HL-60 (cell line): ENCODE measurements around the gene DPAGT1.

Experiments used
- DNase-seq, 2 experiments: peaks; one replicate each; pipeline ENCODE4 v3.0.0-alpha.2; 2010 to 2020; ENCODE audit warnings: low read depth in 1 of 2, low spot score in 1 of 2
- H3K27ac ChIP-seq: fragments of 250-450 bp; sonication (Bioruptor Pico); replicated peaks from 2 replicates; pipeline ENCODE4 v1.5.1; 2020; ENCODE audit warnings: mild to moderate bottlenecking, moderate library complexity
- H3K27me3 ChIP-seq: fragments of 250-450 bp; sonication (Bioruptor Pico); 2 replicates; pipeline ENCODE4 v1.5.1; 2021; ENCODE audit warnings: mild to moderate bottlenecking, moderate library complexity; ENCODE audit not compliant: insufficient read depth, poor library complexity, severe bottlenecking
- H3K4me3 ChIP-seq: replicated peaks from 2 replicates; pipeline ENCODE4 v1.5.1; 2011; ENCODE audit warnings: mild to moderate bottlenecking, control low read depth, low read length; ENCODE audit not compliant: insufficient read depth
- GABPA ChIP-seq: IDR thresholded peaks from 2 replicates; pipeline ENCODE4 v1.6.1; 2012; ENCODE audit warnings: low read depth
- POLR2AphosphoS5 ChIP-seq: IDR thresholded peaks from 2 replicates; pipeline ENCODE4 v1.6.1; 2012; ENCODE audit warnings: low read depth
- SPI1 ChIP-seq: IDR thresholded peaks from 2 replicates; pipeline ENCODE4 v1.6.1; 2012; ENCODE audit warnings: low read depth, mild to moderate bottlenecking, borderline replicate concordance
- TF ChIP-seq, protein P1 (sequence below): IDR thresholded peaks from one replicate; pipeline ENCODE4 v1.5.1; 2011; ENCODE audit warnings: low read length, control low read depth, inconsistent platforms; ENCODE audit not compliant: insufficient read depth
- TF ChIP-seq, protein P2 (sequence below): IDR thresholded peaks from 2 replicates; pipeline ENCODE4 v1.6.1; 2012; ENCODE audit warnings: low read depth; ENCODE audit not compliant: insufficient replicate concordance

DPAGT1 gene

DNA sequence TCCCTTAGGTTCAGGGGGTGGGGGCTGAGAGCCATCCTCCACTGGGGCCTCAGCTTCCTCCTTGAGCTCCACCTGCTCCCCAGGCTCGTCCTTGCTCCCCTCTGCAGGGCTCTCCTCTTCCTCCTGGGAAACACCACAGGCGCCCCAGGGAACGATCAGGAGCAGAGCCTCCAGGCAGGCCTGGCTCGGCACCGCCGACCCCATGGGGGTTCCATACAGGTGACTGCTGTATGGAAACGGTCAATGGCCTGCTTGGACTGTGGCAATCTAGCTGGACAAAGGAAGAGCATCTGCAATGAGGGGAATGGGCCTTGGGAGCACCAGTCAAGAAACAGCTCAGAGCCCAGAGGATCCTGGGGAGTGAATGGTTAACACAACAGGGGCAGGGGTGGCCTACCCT is 52.6 kb downstream of the DPAGT1 start:
- TF ChIP-seq SPI1 = no peak
- no peak for TF ChIP-seq GABPA
- TF ChIP-seq POLR2AphosphoS5 = no peak
- TF ChIP-seq, protein P1, sequence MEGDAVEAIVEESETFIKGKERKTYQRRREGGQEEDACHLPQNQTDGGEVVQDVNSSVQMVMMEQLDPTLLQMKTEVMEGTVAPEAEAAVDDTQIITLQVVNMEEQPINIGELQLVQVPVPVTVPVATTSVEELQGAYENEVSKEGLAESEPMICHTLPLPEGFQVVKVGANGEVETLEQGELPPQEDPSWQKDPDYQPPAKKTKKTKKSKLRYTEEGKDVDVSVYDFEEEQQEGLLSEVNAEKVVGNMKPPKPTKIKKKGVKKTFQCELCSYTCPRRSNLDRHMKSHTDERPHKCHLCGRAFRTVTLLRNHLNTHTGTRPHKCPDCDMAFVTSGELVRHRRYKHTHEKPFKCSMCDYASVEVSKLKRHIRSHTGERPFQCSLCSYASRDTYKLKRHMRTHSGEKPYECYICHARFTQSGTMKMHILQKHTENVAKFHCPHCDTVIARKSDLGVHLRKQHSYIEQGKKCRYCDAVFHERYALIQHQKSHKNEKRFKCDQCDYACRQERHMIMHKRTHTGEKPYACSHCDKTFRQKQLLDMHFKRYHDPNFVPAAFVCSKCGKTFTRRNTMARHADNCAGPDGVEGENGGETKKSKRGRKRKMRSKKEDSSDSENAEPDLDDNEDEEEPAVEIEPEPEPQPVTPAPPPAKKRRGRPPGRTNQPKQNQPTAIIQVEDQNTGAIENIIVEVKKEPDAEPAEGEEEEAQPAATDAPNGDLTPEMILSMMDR = no peak
- TF ChIP-seq, protein P2, sequence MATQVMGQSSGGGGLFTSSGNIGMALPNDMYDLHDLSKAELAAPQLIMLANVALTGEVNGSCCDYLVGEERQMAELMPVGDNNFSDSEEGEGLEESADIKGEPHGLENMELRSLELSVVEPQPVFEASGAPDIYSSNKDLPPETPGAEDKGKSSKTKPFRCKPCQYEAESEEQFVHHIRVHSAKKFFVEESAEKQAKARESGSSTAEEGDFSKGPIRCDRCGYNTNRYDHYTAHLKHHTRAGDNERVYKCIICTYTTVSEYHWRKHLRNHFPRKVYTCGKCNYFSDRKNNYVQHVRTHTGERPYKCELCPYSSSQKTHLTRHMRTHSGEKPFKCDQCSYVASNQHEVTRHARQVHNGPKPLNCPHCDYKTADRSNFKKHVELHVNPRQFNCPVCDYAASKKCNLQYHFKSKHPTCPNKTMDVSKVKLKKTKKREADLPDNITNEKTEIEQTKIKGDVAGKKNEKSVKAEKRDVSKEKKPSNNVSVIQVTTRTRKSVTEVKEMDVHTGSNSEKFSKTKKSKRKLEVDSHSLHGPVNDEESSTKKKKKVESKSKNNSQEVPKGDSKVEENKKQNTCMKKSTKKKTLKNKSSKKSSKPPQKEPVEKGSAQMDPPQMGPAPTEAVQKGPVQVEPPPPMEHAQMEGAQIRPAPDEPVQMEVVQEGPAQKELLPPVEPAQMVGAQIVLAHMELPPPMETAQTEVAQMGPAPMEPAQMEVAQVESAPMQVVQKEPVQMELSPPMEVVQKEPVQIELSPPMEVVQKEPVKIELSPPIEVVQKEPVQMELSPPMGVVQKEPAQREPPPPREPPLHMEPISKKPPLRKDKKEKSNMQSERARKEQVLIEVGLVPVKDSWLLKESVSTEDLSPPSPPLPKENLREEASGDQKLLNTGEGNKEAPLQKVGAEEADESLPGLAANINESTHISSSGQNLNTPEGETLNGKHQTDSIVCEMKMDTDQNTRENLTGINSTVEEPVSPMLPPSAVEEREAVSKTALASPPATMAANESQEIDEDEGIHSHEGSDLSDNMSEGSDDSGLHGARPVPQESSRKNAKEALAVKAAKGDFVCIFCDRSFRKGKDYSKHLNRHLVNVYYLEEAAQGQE = no peak
- no peak for DNase-seq
- Histone ChIP-seq H3K4me3 (no peak overlapping the region), H3K27me3 (no peaks in the 10 kb centered on the region), H3K27ac (no peak overlapping the region)

DNA sequence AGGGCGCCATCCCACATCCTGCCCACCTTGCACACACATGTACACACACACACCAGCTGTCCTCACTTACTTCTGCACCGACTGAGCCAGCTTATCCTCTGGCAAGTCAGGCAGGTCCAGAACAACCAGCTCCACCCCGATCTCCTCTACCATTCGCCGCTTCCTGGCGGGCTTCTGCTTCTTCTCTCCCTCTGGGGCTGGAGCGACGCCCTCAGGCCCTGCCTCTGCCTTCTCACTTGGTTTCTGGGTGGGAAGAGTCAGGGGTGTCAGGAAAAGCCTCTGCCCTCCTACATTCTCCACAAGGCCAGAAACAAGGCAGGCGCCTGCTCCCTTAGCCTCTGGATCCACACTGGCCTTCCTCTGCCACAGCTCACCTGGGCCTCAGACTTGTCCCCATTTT is 53.0 kb downstream of the DPAGT1 start:
- no peak overlapping the region for H3K27ac ChIP-seq
- no peak overlapping the region for H3K4me3 ChIP-seq
- no peak for DNase-seq
- H3K27me3 ChIP-seq = no peaks in the 10 kb centered on the region
- TF ChIP-seq GABPA = no peak
- no peak for TF ChIP-seq SPI1
- TF ChIP-seq POLR2AphosphoS5 = no peak
- TF ChIP-seq, protein P2 = no peak
- TF ChIP-seq, protein P1 = no peak

DNA sequence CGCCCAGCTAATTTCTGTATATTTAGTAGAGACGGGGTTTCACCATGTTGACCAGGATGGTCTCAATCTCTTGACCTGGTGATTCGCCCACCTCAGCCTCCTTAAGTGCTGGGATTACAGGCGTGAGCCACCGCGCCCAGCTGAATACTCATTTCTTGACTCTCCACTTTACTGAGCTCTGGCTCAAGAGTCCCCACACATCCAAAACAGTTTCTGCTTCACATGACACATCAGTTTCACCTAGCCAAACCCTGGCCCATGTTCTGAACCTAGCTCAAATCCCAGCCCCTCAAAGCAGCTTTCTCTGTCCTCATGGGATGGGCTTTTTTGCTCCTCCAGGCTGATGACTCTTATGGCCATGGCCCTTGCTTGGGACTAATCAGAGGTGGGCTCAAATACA is 54.4 kb downstream of the DPAGT1 start:
- no peak overlapping the region for H3K27ac ChIP-seq
- no peak overlapping the region for H3K4me3 ChIP-seq
- no peak for DNase-seq
- no peaks in the 10 kb centered on the region for H3K27me3 ChIP-seq
- no peak for TF ChIP-seq GABPA
- TF ChIP-seq, protein P1 = no peak
- TF ChIP-seq SPI1 = no peak
